ENCODE measurements around the gene SAPCD1. TPM values are rescaled to one million over a fixed set of nuclear protein-coding genes. Genes with fewer than 3 reads are reported as not detected.

The SAPCD1 gene
- total RNA-seq, 2 donors from 2014 or later, result 1.9 to 15.7 TPM

- TF ChIP-seq POLR2AphosphoS5 (IDR thresholded peaks at IDR 0.05), result no peak
- no peak for TF ChIP-seq POLR2A (IDR thresholded peaks at IDR 0.05)
- no peak for TF ChIP-seq CTCF (IDR thresholded peaks at IDR 0.05)
- Histone ChIP-seq H3K27me3 (replicated peaks; ENCODE audit: insufficient read depth) (no peaks in the 10 kb centered on the region), H3K27ac (peak overlapping the region in 1 of 2 donors; percentile 98), H3K9me3 (no peaks in the 10 kb centered on the region), H3K4me3 (no peak overlapping the region), H3K36me3 (peaks cover 4 to 7% of the 10 kb centered on the region in 2 donors), H3K4me1 (replicated peaks) (peaks cover 4% of the 10 kb centered on the region)
- DNase-seq (ENCODE audit: low spot score), result no peak
- 68% methylated on average over 7 of the region's 7 CpGs for WGBS
- intact Hi-C loops (cut with DNase I), result loop anchor here (5.0 kb wide), 2 partner anchors 45 to 170 kb away; partner anchors contain the start of genes EHMT2 and LY6G5C
Observed at GRCh38 chr6:31727034-31727716, 35.3 kb upstream of the SAPCD1 start.

- Histone ChIP-seq H3K27me3 (replicated peaks; ENCODE audit: insufficient read depth) (no peaks in the 10 kb centered on the region), H3K36me3 (peaks cover 4 to 14% of the 10 kb centered on the region in 2 donors), H3K4me1 (replicated peaks) (peaks cover 4% of the 10 kb centered on the region), H3K4me3 (peak overlapping the region; percentile 83 to 88), H3K27ac (peak overlapping the region; percentile 98 to 99), H3K9me3 (no peaks in the 10 kb centered on the region)
- WGBS, result 63% methylated on average over 41 of the region's 41 CpGs
- no peak for DNase-seq (ENCODE audit: low spot score)
- intact Hi-C loops (cut with DNase I), result loop anchor here (2.0 to 5.0 kb wide), 3 partner anchors 25 to 169 kb away; partner anchors contain the start of genes ABHD16A, EHMT2 and LY6G5C
- TF ChIP-seq CTCF (IDR thresholded peaks at IDR 0.05) (no peak), POLR2AphosphoS5 (IDR thresholded peaks at IDR 0.05) (no peak), POLR2A (IDR thresholded peaks at IDR 0.05) (no peak)
Observed at GRCh38 chr6:31727717-31728671, 34.5 kb upstream of the SAPCD1 start.

GRCh38 chr6:31728767-31729514, 33.5 kb upstream of the SAPCD1 start, which contains the start of gene DDAH2:
DDAH2 (minus strand) TSS chr6:31729299; CDS start chr6:31729161, 138 bp downstream.
- TF ChIP-seq POLR2A (IDR thresholded peaks at IDR 0.05), result no peak
- peak in 1 of 4 experiments; percentile 48 for TF ChIP-seq CTCF (IDR thresholded peaks at IDR 0.05)
- TF ChIP-seq POLR2AphosphoS5 (IDR thresholded peaks at IDR 0.05), result no peak
- no peak for DNase-seq (ENCODE audit: low spot score)
- H3K36me3 ChIP-seq, result peaks cover 4 to 14% of the 10 kb centered on the region in 2 donors
- peak within 1 kb of the TSS; percentile 98 to 99 for H3K27ac ChIP-seq
- H3K27me3 ChIP-seq (replicated peaks; ENCODE audit: insufficient read depth), result no peaks in the 10 kb centered on the region
- intact Hi-C loops (cut with DNase I), result loop anchor here (2.0 to 5.0 kb wide), 3 partner anchors 26 to 168 kb away; partner anchors contain the start of genes ABHD16A, EHMT2 and LY6G5C
- WGBS, result 6% methylated on average over 36 of the region's 36 CpGs
- no peaks in the 10 kb centered on the region for H3K9me3 ChIP-seq
- H3K4me3 ChIP-seq, result peak within 1 kb of the TSS; percentile 83 to 88
- H3K4me1 ChIP-seq (replicated peaks), result peaks cover 7% of the 10 kb centered on the region

GRCh38 chr6:31729515-31729978, 32.9 kb upstream of the SAPCD1 start:
- no peaks in the 10 kb centered on the region for H3K9me3 ChIP-seq
- H3K4me3 ChIP-seq, result peak overlapping the region; percentile 83 to 88
- no peaks in the 10 kb centered on the region for H3K27me3 ChIP-seq (replicated peaks; ENCODE audit: insufficient read depth)
- DNase-seq (ENCODE audit: low spot score), result peak; percentile 88
- H3K36me3 ChIP-seq, result peaks cover 4 to 14% of the 10 kb centered on the region in 2 donors
- peak overlapping the region; percentile 98 to 99 for H3K27ac ChIP-seq
- H3K4me1 ChIP-seq (replicated peaks), result peaks cover 10% of the 10 kb centered on the region
- WGBS, result under 1% methylated on average over 29 of the region's 29 CpGs
- TF ChIP-seq POLR2AphosphoS5 (IDR thresholded peaks at IDR 0.05) (peak; percentile 81), POLR2A (IDR thresholded peaks at IDR 0.05) (peak; percentile 70), CTCF (IDR thresholded peaks at IDR 0.05) (peak in 3 of 4 experiments; percentile 68 to 82 (median 77))
- intact Hi-C loops (cut with DNase I), result loop anchor here (2.0 to 5.0 kb wide), 3 partner anchors 27 to 168 kb away; partner anchors contain the start of genes ABHD16A, EHMT2 and LY6G5C
